Measurements from ENCODE around the gene PTPN7. TPM values are rescaled to one million over a fixed set of nuclear protein-coding genes. Genes with fewer than 3 reads are reported as not detected.

Gene PTPN7
- total RNA-seq, 1 experiment from 2014 or later = 0.33 TPM

- peaks cover 5% of the 10 kb centered on the region; the same call in 1 of the 2 replicates for H3K4me1 ChIP-seq (ENCODE audit: control insufficient read depth, insufficient read depth, low read length)
- ChIA-PET CTCF (interaction anchor here (1.3 kb wide), 1 partner anchor 131 kb away, joined by 3 read pairs; no protein-coding TSS in a partner anchor), POLR2A (interaction anchor here (1.1 kb wide), 1 partner anchor 131 kb away, joined by 5 read pairs; no protein-coding TSS in a partner anchor)
- no peaks in the 10 kb centered on the region for H3K27me3 ChIP-seq (ENCODE audit: control insufficient read depth, insufficient read depth, low read length)
- in situ Hi-C loops (cut with HindIII; ENCODE audit: low pct_unique_long_range_greater_than_20kb, low sequenced_read_pairs) (no loop called here), intact Hi-C loops (cut with micrococcal nuclease; ENCODE audit: unreplicated experiment) (no loop called here)
- no peak overlapping the region for H3K27ac ChIP-seq (ENCODE audit: low read length)
- TF ChIP-seq TCF7L2 (IDR thresholded peaks at IDR 0.05; ENCODE audit: low read depth, low read length) (no peak), POLR2AphosphoS5 (IDR thresholded peaks at IDR 0.05; ENCODE audit: low read depth, low read length) (no peak), CTCF (IDR thresholded peaks at IDR 0.05) (no peak), SIN3A (IDR thresholded peaks at IDR 0.05; ENCODE audit: borderline replicate concordance, insufficient read depth, low read depth, low read length) (no peak)
- TF ChIP-seq, protein P1, sequence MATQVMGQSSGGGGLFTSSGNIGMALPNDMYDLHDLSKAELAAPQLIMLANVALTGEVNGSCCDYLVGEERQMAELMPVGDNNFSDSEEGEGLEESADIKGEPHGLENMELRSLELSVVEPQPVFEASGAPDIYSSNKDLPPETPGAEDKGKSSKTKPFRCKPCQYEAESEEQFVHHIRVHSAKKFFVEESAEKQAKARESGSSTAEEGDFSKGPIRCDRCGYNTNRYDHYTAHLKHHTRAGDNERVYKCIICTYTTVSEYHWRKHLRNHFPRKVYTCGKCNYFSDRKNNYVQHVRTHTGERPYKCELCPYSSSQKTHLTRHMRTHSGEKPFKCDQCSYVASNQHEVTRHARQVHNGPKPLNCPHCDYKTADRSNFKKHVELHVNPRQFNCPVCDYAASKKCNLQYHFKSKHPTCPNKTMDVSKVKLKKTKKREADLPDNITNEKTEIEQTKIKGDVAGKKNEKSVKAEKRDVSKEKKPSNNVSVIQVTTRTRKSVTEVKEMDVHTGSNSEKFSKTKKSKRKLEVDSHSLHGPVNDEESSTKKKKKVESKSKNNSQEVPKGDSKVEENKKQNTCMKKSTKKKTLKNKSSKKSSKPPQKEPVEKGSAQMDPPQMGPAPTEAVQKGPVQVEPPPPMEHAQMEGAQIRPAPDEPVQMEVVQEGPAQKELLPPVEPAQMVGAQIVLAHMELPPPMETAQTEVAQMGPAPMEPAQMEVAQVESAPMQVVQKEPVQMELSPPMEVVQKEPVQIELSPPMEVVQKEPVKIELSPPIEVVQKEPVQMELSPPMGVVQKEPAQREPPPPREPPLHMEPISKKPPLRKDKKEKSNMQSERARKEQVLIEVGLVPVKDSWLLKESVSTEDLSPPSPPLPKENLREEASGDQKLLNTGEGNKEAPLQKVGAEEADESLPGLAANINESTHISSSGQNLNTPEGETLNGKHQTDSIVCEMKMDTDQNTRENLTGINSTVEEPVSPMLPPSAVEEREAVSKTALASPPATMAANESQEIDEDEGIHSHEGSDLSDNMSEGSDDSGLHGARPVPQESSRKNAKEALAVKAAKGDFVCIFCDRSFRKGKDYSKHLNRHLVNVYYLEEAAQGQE (IDR thresholded peaks at IDR 0.05; ENCODE audit: insufficient read depth in 1 of 2, low read depth in 2 of 2, low read length in 1 of 2) = no peak
- BruUV-seq (replicated peaks) = no TSS peak
- DNase-seq (ENCODE audit: low read depth, low spot score) = no peak
- ATAC-seq = no peak
- H3K36me3 ChIP-seq (ENCODE audit: control insufficient read depth, insufficient read depth, low read length) = peaks cover 6% of the 10 kb centered on the region
- H3K9me3 ChIP-seq (ENCODE audit: control insufficient read depth, insufficient read depth, low read depth, low read length) = no peaks in the 10 kb centered on the region
- H3K4me3 ChIP-seq (ENCODE audit: low read depth in 2 of 2, low read length in 2 of 2) = no peak overlapping the region
Measured at GRCh38 chr1:202130297-202130721, 30.1 kb downstream of the PTPN7 start.

DNA sequence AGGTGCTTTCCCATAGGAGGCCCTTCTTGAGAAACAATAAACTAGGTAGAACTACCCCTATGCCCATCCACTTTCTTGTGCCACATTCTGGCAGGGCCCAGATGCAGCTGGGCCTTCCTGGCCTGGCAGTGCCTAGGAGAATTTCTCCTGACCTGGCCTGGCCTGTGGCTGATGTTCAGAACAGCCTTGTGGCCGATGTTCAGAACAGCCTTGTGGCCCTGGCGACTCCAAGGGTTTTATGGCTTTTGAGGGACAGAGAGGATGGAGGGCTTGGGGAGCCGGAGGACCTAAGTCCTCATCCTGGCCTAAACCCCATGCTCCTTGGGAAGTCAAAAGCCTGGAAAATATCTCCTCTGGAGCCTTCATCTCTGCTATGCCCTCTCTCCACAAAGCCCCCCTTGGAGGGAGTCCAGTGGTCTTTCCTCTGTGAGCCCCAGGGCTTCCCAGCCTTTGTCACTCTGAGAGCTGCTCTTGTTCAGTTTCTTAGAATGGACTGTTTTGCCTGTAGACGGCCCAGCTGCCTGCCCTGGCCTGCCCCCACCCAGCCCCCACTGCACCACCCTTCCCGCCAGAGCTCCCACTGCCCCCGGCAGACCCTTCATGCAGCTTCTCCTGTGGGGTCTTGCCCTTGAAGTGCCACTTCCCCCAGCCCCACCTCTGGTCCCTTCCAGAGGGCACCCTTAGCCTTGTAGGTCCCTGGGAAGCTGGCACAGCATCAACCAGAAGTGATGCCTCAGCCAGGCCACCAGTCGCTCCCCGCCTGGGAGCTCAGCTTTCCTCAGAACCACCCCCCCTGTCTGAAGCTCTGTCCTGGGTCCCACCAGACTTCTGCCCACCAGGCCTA, 30.7 kb downstream of the PTPN7 start:
- Histone ChIP-seq H3K4me1 (ENCODE audit: control insufficient read depth, insufficient read depth, low read length) (peaks cover 5% of the 10 kb centered on the region; the same call in 1 of the 2 replicates), H3K27ac (ENCODE audit: low read length) (no peak overlapping the region), H3K4me3 (ENCODE audit: low read depth in 2 of 2, low read length in 2 of 2) (no peak overlapping the region), H3K27me3 (ENCODE audit: control insufficient read depth, insufficient read depth, low read length) (no peaks in the 10 kb centered on the region), H3K36me3 (ENCODE audit: control insufficient read depth, insufficient read depth, low read length) (peaks cover 2% of the 10 kb centered on the region; the same call in 1 of the 2 replicates), H3K9me3 (ENCODE audit: control insufficient read depth, insufficient read depth, low read depth, low read length) (no peaks in the 10 kb centered on the region)
- DNase-seq (ENCODE audit: low read depth, low spot score) = no peak
- intact Hi-C loops (cut with micrococcal nuclease; ENCODE audit: unreplicated experiment) = no loop called here
- ChIA-PET CTCF (interaction anchor here (1.3 kb wide), 1 partner anchor 130 kb away, joined by 3 read pairs; no protein-coding TSS in a partner anchor), POLR2A (interaction anchor here (1.1 kb wide), 1 partner anchor 130 kb away, joined by 5 read pairs; no protein-coding TSS in a partner anchor)
- BruUV-seq (replicated peaks) = no TSS peak
- ATAC-seq = no peak
- TF ChIP-seq SIN3A (IDR thresholded peaks at IDR 0.05; ENCODE audit: borderline replicate concordance, insufficient read depth, low read depth, low read length) (no peak), TCF7L2 (IDR thresholded peaks at IDR 0.05; ENCODE audit: low read depth, low read length) (no peak), CTCF (IDR thresholded peaks at IDR 0.05) (no peak)
- in situ Hi-C loops (cut with HindIII; ENCODE audit: low pct_unique_long_range_greater_than_20kb, low sequenced_read_pairs) = no loop called here

All from Panc1 (cell line).